NCI-H146 (cell line): ENCODE results near the gene SOWAHD.
"Not testable (repeated sequence)": the region's sequence is repeated elsewhere in the genome, so short reads cannot be mapped to it uniquely, and the experiment has no call there.

Source experiments
- DNase-seq: peaks from one replicate; lab custom pipeline; 2025; lab: John Stamatoyannopoulos, UW

SOWAHD gene

DNA sequence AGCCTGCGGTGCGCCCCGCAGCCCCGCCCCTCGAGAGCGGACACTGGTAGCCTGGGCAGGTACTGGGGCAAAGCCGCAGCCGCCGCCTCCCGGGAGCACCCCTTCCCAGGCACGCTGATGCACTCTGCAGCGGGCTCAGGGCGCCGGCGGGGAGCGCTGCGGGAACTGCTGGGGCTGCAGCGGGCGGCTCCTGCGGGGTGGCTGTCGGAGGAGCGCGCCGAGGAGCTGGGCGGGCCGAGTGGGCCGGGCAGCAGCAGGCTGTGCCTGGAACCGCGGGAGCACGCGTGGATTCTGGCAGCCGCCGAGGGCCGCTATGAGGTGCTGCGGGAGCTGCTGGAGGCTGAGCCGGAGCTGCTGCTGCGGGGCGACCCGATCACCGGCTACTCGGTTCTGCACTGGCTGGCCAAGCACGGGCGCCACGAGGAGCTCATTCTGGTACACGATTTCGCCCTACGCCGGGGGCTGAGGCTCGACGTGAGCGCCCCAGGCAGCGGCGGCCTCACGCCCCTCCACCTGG, 401 bp downstream of the SOWAHD start:
- DNase-seq: no peak

DNA sequence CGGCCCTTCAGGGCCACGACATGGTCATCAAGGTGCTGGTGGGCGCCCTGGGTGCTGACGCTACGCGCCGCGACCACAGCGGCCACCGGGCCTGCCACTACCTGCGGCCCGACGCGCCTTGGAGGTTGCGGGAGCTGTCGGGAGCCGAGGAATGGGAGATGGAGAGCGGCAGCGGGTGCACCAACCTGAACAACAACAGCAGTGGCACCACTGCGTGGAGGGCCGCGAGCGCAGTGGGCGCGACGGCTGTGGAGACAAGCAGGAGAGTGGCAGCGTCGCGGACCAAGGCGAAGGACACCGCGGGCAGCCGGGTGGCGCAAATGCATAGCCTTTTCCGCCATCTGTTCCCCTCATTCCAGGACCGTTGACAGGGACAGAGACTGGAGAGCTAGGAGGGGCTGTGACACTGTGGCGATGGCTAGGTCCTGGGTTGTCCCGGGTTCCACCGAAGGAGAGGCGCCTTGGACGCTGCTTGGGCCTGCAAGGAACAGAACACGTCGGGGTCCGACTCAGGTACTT, 919 bp downstream of the SOWAHD start:
- no peak for DNase-seq

- DNase-seq: no peak
Observed at GRCh38 chrX:119760026-119760877, 1.9 kb downstream of the SOWAHD start.

DNA sequence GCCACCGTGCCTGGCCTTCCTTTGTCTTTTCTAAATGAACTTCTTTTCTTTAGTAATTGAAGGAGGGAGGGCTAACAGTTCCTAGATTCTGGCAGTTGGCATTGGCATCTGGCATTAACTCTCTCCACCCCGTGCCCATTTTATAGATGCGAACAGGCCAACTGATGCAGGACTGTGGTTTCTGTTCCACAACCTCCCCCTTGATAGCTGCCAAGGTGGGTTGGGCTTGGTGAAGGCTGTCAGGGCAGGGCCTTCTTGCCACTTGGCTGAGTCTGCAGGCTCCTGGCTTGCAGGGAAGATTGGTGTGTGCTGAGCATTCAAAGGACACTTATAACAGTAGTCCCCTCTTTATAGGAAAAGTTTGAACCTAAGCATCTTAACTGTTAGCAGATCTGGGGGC, 4.3 kb downstream of the SOWAHD start:
- DNase-seq: no peak

- no peak for DNase-seq
Observed at GRCh38 chrX:119763181-119763580, 4.8 kb downstream of the SOWAHD start.

DNA sequence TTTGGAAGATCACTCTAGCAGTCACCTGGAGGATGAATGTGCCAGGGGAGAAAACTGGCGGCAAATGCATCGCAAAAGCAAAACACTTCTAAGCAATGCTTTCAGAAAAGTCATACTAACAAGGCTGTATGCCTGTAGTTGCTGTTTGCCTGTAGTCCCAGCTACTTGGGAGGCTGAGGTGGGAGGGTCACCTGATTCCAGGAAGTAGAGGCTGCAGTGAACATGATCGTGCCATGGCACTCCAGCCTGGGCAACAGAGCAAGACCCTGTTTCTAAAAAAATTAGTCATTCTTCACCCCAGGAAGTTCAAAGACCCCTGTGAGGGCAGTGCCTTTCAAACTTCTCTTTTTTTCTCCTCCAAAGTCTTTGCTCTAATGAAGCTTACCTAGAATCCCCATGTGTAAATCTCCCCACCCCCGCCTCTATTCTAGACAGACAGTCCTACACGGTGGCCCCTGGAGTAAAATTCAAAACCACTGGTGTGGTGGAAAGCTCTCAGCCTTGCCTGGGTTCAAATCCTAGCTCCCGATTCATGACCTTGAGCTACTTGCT, 5.5 kb downstream of the SOWAHD start:
- DNase-seq: no peak

DNA sequence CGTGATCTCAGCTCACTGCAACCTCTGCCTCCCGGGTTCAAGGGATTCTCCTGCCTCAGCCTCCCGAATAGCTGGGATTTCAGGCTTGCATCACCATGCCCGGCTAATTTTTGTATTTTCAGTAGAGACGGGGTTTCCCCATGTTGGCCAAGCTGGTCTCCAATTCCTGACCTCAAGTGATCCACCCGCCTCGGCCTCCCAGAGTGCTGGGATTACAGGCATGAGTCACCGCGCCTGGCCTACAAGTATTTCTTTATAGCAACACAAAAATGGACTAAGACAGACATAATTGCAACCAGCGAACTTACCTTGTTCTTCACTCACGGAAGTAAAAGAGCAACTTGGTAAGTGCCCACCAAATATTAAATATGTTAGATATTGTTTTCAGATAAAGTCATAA, 10.0 kb downstream of the SOWAHD start:
- not testable (repeated sequence) for DNase-seq

- DNase-seq: not testable (repeated sequence)
Observed at GRCh38 chrX:119769388-119769787, 11.0 kb downstream of the SOWAHD start.

DNA sequence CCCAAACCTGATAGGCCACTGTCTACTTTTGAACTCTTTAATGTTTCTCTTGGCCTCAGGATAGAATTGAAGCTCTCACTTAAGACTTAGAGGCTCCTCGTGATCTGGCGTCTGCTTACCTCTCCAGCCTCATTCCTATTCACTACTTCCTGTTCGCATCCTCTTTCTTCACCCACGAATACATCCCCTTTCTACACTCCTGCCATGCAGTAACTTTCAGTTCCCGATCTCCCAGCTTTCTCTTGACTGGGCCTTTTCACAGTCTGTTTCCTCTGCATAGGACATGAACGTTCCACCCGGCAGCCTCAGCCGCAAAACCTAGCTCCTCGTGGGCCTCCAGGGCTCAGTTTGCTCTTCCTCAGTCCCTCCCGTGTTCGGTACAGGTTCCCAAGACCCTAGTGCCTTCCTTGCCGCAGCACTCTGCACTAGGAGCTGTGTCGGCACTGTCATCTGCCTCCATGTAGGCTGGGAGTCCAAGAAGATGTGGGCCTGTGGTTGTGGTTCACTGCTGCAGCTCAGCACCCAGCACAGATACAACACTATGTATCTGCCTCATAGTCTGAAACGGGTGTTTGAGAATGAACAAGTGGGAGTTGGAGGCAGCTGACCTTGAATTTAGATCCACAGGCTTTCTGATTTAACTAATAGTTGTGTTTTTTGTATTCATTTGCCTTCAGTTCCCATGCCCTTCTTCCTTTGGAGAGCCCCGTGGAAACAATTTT, 17.3 kb downstream of the SOWAHD start:
- no peak for DNase-seq

DNA sequence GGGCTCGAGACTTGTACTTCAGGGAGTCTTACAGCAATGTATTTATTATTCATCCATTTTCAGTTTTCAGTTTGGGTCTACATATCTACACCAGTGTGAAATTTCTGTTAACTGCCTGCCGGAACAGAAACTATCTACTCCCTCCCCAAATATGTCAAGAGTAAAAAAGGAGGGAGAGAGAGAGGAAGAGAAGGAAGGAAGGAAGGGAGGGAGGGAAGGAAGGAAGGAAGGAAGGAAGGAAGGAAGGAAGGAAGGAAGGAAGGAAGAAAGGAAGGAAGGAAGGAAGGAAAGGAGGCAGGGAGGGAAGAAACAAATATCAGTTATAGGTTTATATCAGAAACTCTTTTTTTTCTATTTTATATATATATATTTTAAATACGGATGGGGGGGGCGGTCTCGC, 20.4 kb downstream of the SOWAHD start:
- DNase-seq: no peak

GRCh38 chrX:119783026-119783425, 24.6 kb downstream of the SOWAHD start:
- DNase-seq: no peak

DNA sequence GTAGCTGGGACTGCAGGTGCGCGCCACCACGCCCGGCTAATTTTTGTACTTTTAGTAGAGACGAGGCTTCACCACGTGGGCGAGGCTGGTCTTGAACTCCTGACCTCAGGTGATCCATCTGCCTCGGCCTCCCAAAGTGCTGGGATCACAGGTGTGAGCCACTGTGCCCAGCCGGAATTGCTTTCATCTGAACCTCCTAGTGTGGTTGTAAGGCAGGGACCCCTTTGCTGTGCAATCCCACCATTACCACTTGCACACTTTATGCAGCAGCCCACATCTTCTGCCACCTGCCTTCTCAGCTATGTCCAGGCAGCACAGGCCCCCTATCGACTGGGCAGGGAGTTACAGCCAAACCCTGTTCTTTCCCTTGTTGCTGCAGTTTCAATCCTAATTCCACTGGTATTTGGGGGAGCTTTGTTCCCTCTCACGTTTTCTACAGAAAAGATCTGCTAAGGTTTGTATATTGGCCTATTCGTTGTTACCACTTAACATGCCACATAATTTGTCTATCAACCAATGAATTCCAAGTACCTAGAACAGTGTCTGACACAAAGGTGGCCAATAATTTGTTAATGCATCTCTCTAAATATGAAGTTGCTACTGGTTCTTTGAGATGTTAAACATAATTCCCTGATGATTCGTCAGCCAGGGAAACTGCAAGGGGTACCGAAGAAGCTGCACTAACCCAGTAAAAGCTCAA, 26.5 kb downstream of the SOWAHD start:
- peak; percentile 11 for DNase-seq

DNA sequence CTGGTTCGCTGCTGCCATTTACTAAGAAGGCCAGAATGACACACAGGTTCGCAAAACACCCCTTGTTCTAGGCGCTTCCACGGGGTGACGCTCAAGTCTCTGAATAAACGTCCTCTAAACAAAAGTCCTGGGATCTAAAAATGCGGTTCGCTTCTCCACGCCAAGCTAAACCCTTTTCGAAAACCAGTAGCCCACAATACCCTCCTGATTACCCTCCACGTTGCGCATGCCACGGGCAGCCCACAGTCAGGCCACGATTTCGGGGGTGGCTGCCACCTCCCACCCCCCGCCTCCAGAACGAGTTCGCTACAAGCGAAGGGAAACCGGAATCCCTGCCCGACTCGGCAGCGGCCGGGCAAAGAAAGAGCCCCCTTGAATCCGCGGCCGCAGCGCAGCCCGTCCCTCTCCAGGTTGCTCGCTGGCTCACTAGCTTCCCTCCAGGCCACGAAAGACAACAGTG, 32.6 kb downstream of the SOWAHD start:
- peak; percentile 59 for DNase-seq

GRCh38 chrX:119791437-119792231, 33.2 kb downstream of the SOWAHD start, which contains the start of gene RPL39:
Gene RPL39, minus strand, starts transcription at chrX:119791630. Its CDS starts 54 bp downstream, at chrX:119791576.
- peak; percentile 91 for DNase-seq

- DNase-seq: no peak
Observed at GRCh38 chrX:119801253-119802221, 43.1 kb downstream of the SOWAHD start.

DNA sequence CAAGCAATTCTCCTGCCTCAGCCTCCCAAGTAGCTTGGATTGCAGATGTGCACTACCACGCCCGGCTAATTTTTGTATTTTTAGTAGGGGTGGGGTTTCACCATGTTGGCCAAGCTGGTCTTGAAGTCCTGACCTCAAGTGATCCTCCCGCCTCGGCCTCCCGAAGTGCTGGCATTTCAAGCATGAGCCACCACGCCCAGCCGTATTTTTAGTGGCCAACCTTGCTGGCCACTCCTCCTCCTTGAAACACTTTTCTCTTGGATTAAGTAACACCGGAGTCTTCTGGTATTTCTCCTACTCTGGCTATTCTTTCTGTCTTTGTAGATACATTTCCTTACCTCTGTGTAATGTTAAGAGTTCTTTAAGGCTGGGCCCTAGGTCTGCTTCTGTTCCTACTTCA, 44.2 kb downstream of the SOWAHD start:
- no peak for DNase-seq

DNA sequence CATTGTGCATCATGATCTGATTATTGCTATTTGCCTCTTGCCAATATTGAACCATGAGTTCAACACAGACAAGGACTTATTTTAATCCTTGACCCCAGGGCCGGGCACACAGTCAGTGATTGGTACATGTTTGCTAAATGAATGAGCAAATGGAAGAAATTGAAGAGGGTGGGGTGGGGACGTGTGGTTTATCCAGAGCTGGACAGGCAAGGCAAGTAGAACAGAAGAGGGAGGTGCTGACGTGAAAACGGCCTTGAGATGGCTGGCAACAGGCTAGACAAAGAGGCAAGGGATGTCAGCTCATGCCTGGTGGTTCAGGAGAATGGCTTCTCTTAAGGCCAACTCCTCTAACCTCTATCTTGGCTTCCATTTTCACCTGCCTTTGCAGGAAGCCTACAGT, 50.1 kb downstream of the SOWAHD start:
- DNase-seq: not testable (repeated sequence)

GRCh38 chrX:119809185-119809666, 50.8 kb downstream of the SOWAHD start:
- no peak for DNase-seq
